Activated CD4-positive, alpha-beta T cell treated with anti-CD3 and anti-CD28 coated beads, Interleukin-2, amount 50 U/mL, for 16 hours (primary cell): ENCODE data around the gene LRRC8B.

Source experiments
- DNase-seq: peaks from one replicate; pipeline ENCODE4 v3.0.0-alpha.2; 2020

The LRRC8B gene

GRCh38 chr1:89587729-89588161, 63.1 kb downstream of the LRRC8B start:
- DNase-seq: no peak

GRCh38 chr1:89588480-89588879, 63.9 kb downstream of the LRRC8B start:
- no peak for DNase-seq

- peak; percentile 71 for DNase-seq
Observed at GRCh38 chr1:89589515-89589914, 64.9 kb downstream of the LRRC8B start.

GRCh38 chr1:89590341-89591080, 65.9 kb downstream of the LRRC8B start:
- DNase-seq: no peak

GRCh38 chr1:89592861-89593302, 68.3 kb downstream of the LRRC8B start:
- peak; percentile 58 for DNase-seq

- no peak for DNase-seq
Observed at GRCh38 chr1:89594096-89594740, 69.6 kb downstream of the LRRC8B start.

GRCh38 chr1:89596698-89597097, 72.1 kb downstream of the LRRC8B start:
- no peak for DNase-seq

- DNase-seq: peak; percentile 62
Observed at GRCh38 chr1:89598450-89599331, 74.1 kb downstream of the LRRC8B start.

GRCh38 chr1:89599332-89599630, 74.7 kb downstream of the LRRC8B start:
- DNase-seq: no peak

- no peak for DNase-seq
Observed at GRCh38 chr1:89600451-89601224, 76.0 kb downstream of the LRRC8B start.

- no peak for DNase-seq
Observed at GRCh38 chr1:89602871-89603404, 78.3 kb downstream of the LRRC8B start.

GRCh38 chr1:89603651-89604413, 79.2 kb downstream of the LRRC8B start:
- peak; percentile 61 for DNase-seq

- DNase-seq: no peak
Observed at GRCh38 chr1:89604414-89604735, 79.7 kb downstream of the LRRC8B start.

- no peak for DNase-seq
Observed at GRCh38 chr1:89605692-89606091, 81.1 kb downstream of the LRRC8B start.

- no peak for DNase-seq
Observed at GRCh38 chr1:89606227-89606980, 81.8 kb downstream of the LRRC8B start.

GRCh38 chr1:89607156-89607555, 82.5 kb downstream of the LRRC8B start:
- no peak for DNase-seq

- DNase-seq: no peak
Observed at GRCh38 chr1:89607586-89608318, 83.1 kb downstream of the LRRC8B start.

GRCh38 chr1:89608319-89608983, 83.8 kb downstream of the LRRC8B start:
- peak; percentile 88 for DNase-seq

GRCh38 chr1:89608984-89609725, 84.5 kb downstream of the LRRC8B start:
- DNase-seq: peak; percentile 79
